A549 (cell line): ENCODE measurements around the gene KAT6B.

ENCODE experiments used
- CBX2 ChIP-seq: fragments of 200-600 bp; sonication (generic); IDR thresholded peaks from 2 replicates; pipeline ENCODE4 v1.6.1; 2016; ENCODE audit warnings: low read depth, mild to moderate bottlenecking, borderline replicate concordance
- CHD2 ChIP-seq: fragments of 150-350 bp; IDR thresholded peaks from 2 replicates; pipeline ENCODE4 v1.6.1; 2014; ENCODE audit warnings: low read length; ENCODE audit not compliant: partially characterized antibody
- FOSL2 ChIP-seq, 2 experiments: fragments of 450-650 bp in 1 of 2; fragments of >200 bp in 1 of 2; sonication (Bioruptor Twin) in 1 of 2; formaldehyde crosslinking; IDR thresholded peaks; 2 replicates each; pipeline versions ENCODE4 v1.5.0 to v1.6.1; 2016 to 2020; ENCODE audit warnings: mild to moderate bottlenecking in 1 of 2, moderate library complexity in 1 of 2
- HOXB5 ChIP-seq: fragments of 250-450 bp; sonication (Bioruptor Pico); IDR thresholded peaks from 2 replicates; pipeline ENCODE4 v1.5.0; 2020; ENCODE audit warnings: mild to moderate bottlenecking, moderate library complexity
- KDM5A ChIP-seq: fragments of 200-600 bp; sonication (generic); IDR thresholded peaks from 2 replicates; pipeline ENCODE4 v1.6.1; 2016; ENCODE audit warnings: antibody characterized with exemption, mild to moderate bottlenecking
- MAZ ChIP-seq: fragments of 150-350 bp; IDR thresholded peaks from 2 replicates; pipeline ENCODE4 v1.6.1; 2014; ENCODE audit warnings: antibody characterized with exemption, low read depth, low read length, borderline replicate concordance
- NR3C1 ChIP-seq: fragments of >200 bp; sonication (Bioruptor Twin); formaldehyde crosslinking; IDR thresholded peaks from 3 replicates; pipeline ENCODE4 v1.6.1; 2017
- POLR2A ChIP-seq: IDR thresholded peaks from 2 replicates; pipeline ENCODE4 v1.6.1; 2012; ENCODE audit warnings: mild to moderate bottlenecking, low read length
- RAD21 ChIP-seq, 2 experiments: fragments of >200 bp in 1 of 2; sonication (Bioruptor Twin) in 1 of 2; formaldehyde crosslinking in 1 of 2; IDR thresholded peaks in 1 of 2; conservative IDR thresholded peaks in 1 of 2; 2 replicates in 1 of 2; 3 replicates in 1 of 2; pipeline ENCODE4 v1.6.1; 2012 to 2018; ENCODE audit warnings: inconsistent platforms in 1 of 2
- RFX5 ChIP-seq: fragments of 450-650 bp; IDR thresholded peaks from 2 replicates; pipeline ENCODE4 v1.7.1; 2014; ENCODE audit warnings: antibody characterized with exemption, mild to moderate bottlenecking, moderate library complexity
- TP53 ChIP-seq: fragments of 250-450 bp; sonication (Bioruptor Pico); IDR thresholded peaks from 2 replicates; pipeline ENCODE4 v1.5.0; 2021; ENCODE audit warnings: mild to moderate bottlenecking, moderate library complexity
- TF ChIP-seq, protein P1 (sequence below): fragments of 200-600 bp; sonication (generic); IDR thresholded peaks from 2 replicates; pipeline ENCODE4 v1.6.1; 2016; ENCODE audit warnings: antibody characterized with exemption, mild to moderate bottlenecking, moderate library complexity
- TF ChIP-seq, protein P2 (sequence below): fragments of >200 bp; sonication (Bioruptor Twin); formaldehyde crosslinking; IDR thresholded peaks from 3 replicates; pipeline ENCODE4 v1.5.1; 2016

DNA sequence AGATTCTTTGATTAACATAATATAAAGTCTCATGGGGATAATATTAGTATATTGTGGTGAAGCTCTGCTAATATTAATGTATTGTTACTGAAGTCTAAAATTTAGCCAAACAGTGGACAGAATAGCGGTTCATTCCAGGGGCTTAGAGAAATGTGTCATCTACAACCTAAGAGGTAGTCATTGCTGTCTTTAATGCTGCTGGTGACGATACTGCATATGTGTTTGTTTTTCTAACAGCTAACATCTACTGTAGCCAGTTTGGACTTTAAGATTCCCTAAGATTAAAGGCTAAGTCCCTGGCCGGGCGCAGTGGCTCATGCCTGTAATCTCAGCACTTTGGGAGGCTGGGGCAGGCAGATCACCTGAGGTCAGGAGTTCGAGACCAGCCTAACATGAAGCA, 183.0 kb downstream of the KAT6B start:
- TF ChIP-seq, protein P1, sequence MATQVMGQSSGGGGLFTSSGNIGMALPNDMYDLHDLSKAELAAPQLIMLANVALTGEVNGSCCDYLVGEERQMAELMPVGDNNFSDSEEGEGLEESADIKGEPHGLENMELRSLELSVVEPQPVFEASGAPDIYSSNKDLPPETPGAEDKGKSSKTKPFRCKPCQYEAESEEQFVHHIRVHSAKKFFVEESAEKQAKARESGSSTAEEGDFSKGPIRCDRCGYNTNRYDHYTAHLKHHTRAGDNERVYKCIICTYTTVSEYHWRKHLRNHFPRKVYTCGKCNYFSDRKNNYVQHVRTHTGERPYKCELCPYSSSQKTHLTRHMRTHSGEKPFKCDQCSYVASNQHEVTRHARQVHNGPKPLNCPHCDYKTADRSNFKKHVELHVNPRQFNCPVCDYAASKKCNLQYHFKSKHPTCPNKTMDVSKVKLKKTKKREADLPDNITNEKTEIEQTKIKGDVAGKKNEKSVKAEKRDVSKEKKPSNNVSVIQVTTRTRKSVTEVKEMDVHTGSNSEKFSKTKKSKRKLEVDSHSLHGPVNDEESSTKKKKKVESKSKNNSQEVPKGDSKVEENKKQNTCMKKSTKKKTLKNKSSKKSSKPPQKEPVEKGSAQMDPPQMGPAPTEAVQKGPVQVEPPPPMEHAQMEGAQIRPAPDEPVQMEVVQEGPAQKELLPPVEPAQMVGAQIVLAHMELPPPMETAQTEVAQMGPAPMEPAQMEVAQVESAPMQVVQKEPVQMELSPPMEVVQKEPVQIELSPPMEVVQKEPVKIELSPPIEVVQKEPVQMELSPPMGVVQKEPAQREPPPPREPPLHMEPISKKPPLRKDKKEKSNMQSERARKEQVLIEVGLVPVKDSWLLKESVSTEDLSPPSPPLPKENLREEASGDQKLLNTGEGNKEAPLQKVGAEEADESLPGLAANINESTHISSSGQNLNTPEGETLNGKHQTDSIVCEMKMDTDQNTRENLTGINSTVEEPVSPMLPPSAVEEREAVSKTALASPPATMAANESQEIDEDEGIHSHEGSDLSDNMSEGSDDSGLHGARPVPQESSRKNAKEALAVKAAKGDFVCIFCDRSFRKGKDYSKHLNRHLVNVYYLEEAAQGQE, result no peak
- TF ChIP-seq NR3C1 (no peak), HOXB5 (CRISPR knock-in tag) (no peak), KDM5A (no peak), RAD21 (conservative IDR thresholded peaks at IDR 0.05 in 1 of 2, IDR thresholded peaks at IDR 0.05 in 1 of 2) (no peak), CBX2 (no peak), CHD2 (no peak), FOSL2 (IDR thresholded peaks at IDR 0.05) (no peak), FOSL2 (CRISPR knock-in tag; IDR thresholded peaks at IDR 0.05) (no peak), POLR2A (no peak), TP53 (CRISPR knock-in tag) (no peak), RFX5 (no peak), MAZ (no peak)
- TF ChIP-seq, protein P2, sequence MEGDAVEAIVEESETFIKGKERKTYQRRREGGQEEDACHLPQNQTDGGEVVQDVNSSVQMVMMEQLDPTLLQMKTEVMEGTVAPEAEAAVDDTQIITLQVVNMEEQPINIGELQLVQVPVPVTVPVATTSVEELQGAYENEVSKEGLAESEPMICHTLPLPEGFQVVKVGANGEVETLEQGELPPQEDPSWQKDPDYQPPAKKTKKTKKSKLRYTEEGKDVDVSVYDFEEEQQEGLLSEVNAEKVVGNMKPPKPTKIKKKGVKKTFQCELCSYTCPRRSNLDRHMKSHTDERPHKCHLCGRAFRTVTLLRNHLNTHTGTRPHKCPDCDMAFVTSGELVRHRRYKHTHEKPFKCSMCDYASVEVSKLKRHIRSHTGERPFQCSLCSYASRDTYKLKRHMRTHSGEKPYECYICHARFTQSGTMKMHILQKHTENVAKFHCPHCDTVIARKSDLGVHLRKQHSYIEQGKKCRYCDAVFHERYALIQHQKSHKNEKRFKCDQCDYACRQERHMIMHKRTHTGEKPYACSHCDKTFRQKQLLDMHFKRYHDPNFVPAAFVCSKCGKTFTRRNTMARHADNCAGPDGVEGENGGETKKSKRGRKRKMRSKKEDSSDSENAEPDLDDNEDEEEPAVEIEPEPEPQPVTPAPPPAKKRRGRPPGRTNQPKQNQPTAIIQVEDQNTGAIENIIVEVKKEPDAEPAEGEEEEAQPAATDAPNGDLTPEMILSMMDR, result no peak
